Stimulated activated CD8-positive, alpha-beta memory T cell treated with anti-CD3 and anti-CD28 coated beads, Interleukin-4, amount 100 ng/mL, for 4 hours (primary cell): Measurements from ENCODE around the gene ADORA1.

Source experiments
- DNase-seq, 2 donors: peaks; one replicate each; pipeline ENCODE4 v3.0.0-alpha.2; 2020; ENCODE audit warnings: low read depth in 2 of 2, low spot score in 1 of 2

ADORA1 gene

GRCh38 chr1:203140743-203141520 is 13.4 kb downstream of the ADORA1 start:
- DNase-seq, result no peak

GRCh38 chr1:203142124-203142523 is 14.6 kb downstream of the ADORA1 start:
- DNase-seq, result no peak

DNA sequence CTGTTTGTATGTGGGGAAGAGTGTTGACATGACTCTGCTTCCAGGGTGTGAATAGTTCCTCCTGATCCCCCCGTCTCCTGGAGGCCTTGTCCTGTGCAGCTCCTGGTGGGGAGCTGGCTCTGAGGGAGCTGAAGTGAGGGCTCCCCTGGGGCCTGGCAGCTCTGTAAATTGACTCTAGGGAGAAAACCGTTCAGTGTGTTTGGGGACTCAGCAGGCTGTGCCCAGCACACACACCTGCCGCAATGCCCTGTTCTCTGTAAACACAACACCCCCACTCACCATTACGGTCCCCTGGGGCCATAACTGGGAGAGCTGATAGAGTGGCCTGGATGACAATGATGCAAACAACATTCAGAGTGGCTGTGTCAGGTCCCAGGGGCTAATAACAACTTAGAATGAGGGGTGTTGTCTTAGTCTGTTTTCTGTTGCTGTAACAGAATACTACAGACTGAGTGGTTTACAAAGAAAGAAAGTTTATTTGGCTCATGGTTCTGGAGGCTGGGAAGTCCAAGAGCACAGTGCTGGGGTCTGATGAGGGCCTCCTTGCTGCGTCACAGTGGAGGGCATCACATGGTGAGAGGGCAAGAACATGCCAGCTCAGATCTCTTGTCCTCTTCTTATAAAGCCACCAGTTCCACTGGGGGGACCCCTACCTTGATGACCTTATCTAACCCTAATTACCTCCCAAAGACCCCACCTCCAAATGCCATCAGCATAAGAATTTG is 15.3 kb downstream of the ADORA1 start:
- DNase-seq, result no peak

- DNase-seq, result no peak
Observed at GRCh38 chr1:203143641-203144040, 16.1 kb downstream of the ADORA1 start.

- no peak for DNase-seq
Observed at GRCh38 chr1:203144661-203145060, 17.1 kb downstream of the ADORA1 start.

DNA sequence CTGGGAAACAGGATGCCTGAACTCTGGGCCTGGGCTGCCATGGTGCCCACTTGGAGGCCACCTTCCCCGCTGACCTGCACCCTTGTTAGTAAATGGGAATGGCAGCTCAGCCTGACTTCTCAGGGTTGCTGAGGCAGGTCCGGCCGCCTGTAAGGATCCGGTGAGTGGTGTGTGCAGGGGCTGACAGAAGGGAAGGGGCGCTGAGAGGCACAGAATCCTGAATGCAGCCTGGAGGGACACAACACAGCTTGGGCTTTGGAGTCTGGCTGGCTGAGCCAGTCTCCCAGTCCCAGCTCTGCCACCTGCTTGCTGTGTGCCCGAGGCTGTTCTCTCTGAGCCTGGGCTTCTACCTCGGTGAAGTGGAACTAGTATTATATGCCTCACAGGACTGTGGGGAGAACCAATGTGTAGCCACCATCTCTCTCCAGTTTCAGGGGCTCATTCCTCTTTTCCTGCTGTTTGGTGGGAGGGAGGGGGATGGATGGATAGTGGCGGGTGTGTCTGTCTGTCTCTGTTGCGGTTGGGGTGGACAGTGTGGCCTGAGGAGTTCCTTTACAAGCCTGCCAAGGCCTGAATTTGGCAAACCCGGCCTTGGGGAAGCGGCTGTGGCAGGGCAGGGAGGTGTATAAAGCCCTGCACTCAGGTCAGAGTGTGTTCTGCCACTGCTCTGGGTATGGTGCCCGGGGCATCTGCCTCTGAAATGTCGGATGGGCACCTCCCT is 18.0 kb downstream of the ADORA1 start:
- DNase-seq, result no peak

- DNase-seq, result no peak
Observed at GRCh38 chr1:203146042-203146369, 18.5 kb downstream of the ADORA1 start.

DNA sequence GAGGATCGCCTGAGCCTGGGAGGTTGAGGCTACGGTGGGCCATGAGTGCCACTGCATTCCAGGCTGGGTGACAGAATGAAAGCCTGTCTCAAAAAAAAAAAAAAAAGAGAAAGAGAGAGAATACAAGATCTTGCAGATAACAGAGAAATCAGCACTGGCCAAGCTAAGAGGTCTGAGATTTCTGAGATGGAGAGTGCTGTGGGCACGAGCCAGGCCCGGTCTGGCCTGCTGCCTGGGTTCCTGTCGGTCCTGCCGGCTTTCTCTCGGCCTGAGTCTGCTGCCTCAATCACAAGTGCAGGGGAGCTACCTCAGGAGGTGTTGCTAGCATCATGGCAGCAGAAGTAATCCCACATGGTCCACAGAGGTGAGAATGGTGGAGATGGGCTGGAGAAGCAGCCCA is 19.0 kb downstream of the ADORA1 start:
- DNase-seq, result no peak

GRCh38 chr1:203147376-203147775 is 19.9 kb downstream of the ADORA1 start:
- DNase-seq, result no peak

DNA sequence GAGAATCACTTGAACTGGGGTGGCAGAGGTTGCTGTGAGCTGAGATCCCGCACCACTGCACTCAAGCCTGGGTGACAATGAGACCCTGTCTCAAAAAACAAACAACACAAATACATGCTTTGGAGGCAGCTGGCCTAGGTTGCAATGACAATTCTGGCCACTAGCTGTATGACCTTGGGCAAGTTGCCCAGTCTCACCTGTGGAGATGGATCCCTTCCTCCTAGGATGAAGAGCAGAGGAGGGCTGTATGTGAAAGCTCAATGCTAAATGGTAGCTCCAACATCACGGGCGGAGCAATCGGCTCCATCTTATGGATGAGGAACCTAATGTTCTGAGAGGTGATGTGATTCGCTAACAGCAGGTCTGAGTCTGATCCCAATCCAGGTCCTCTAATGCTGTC is 20.6 kb downstream of the ADORA1 start:
- no peak for DNase-seq

- no peak for DNase-seq
Observed at GRCh38 chr1:203148579-203148978, 21.1 kb downstream of the ADORA1 start.

DNA sequence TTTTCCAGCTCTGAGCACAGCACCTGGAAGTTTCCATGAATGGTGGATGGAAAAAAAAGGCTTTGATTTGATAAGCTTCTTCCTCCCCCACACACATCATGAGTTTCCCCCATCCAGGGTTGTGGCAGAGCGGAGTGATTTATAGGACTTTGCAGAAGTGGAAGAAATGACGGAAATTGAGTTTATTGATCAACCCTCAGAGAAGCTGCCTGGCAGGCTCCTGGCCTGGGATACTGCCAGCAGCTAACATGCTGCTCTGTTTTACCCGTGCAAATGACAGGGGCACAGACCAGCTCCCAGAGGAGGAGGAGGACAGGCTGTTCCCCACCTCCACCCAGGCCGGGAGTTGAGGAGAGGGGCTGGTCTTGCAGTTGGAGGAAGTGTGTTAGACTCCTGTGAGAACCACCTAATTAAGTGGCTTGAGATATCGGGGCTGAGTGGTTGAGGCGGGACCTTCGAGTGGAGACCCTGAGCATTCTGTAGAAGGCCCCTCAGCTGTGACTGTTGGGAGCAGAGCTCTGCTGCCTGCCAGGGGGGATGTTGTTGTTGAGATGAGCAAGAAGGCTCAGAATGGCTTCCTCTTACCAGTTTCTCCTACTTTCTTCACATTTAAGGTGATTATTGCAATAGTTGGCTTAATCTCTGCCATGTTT is 21.8 kb downstream of the ADORA1 start:
- DNase-seq, result no peak

DNA sequence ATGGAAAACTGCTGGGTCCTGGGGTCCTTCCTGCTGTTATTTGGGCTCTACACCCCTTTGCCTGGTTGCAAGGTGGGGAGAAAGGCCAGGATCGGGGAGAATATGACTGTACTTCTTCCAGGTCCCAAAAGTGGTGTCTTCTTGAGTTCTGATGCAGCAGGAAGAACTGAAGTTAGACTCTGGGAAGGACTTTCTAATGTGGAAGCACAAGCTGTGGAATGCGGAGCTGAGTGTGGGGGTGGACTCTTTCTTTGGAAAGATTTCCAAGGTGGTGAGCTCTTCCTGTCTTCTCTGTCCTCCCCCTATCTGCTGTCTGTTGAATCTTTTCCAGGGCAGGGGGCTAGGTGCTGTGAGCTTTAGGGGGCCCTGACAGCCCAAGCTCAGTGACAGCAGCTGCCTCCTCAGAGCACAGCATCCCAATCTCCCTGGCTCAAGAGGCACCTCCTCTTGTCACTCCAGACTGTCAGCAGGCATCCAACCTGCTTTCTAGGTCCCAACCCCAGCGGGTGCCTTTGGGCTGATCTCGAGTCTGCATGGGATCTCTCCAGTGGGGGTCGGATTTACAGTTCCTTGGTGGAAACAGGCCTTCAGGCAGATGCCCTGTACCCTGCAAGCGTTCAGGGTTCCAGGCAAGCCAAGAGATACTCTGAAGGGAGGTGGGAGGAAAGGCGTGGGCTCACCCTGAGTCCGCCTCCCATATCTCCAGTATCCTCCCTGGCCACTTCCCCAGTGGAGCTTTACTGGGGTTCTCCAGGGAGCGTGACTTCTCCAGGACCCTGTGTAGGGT is 23.2 kb downstream of the ADORA1 start:
- DNase-seq, result no peak

DNA sequence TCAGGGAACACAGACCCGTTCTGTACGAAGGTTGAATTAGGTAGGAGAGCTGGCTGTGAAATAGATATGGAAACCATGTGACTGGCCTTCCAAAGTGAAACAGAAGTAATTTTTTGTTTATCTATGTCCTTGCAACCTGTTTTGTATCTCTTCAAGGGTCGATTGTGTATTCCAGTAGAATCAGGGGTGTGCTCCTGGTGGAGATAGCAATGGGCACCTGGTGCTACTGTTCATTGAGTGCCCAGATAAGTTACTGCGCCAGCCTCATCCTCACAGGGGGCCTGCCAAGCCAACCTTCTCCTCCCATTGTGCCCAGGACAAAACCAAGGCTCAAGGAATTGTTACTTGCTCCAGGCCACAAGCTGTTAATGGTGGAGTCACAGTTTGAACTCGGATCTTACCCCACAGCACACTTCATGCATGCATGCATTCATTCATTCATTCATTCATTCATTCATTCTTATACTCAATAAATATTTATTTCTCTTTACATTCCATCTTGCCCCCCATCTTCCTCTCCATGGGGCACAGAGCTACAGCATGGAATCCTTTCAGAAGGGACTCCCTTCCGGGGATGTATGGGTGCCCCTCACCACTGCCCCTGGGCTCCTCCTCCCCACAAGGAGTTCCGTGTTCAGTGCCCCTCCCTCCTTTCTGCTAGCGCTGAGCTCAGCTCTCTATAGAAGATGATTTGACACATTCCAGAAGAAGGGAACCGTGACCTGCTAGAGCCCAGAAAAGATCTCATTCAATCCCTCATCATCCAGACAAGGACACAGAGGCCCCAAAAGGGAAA is 24.0 kb downstream of the ADORA1 start:
- no peak for DNase-seq

DNA sequence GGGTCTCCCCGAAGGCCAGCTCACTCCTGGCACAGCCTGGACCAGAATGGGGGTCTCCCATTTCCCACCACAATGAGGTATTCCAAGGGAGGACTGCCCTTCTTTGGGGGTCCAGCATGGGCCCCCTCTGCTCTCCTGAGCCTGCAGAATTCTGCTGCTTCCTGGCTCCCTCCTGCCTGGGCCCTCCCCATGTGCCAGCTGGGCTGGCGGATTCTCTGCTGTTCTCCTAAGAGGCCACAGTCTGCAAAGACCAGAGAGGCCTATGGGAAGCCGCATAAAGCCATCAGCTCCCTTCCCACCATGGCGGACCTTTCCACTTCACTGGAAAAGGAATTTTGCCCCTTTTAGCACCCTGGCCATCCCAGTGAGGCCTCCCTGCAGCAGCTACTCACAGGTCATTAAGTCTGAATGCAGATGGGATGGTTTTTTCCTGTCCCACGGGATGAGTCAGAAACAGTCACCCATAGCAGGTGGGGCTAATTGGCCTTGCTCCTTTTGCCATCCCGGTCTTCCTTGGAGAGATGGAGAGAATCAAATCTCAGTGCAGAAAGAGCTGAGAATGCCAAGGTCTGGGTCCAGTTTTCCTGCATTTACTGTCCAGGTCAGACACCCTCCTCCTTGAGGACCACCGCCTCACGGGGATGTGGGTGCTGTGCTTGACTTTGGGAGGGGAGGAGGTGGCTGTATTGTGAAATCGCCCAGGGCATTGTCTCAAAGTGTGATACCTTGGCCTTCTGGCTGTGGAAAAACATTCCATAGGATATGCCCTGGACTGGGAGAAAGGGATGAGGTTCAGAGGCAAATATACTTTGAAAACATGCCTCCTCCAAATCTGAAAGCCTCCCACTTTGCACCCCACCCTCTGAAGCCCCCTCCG is 24.9 kb downstream of the ADORA1 start:
- no peak for DNase-seq

DNA sequence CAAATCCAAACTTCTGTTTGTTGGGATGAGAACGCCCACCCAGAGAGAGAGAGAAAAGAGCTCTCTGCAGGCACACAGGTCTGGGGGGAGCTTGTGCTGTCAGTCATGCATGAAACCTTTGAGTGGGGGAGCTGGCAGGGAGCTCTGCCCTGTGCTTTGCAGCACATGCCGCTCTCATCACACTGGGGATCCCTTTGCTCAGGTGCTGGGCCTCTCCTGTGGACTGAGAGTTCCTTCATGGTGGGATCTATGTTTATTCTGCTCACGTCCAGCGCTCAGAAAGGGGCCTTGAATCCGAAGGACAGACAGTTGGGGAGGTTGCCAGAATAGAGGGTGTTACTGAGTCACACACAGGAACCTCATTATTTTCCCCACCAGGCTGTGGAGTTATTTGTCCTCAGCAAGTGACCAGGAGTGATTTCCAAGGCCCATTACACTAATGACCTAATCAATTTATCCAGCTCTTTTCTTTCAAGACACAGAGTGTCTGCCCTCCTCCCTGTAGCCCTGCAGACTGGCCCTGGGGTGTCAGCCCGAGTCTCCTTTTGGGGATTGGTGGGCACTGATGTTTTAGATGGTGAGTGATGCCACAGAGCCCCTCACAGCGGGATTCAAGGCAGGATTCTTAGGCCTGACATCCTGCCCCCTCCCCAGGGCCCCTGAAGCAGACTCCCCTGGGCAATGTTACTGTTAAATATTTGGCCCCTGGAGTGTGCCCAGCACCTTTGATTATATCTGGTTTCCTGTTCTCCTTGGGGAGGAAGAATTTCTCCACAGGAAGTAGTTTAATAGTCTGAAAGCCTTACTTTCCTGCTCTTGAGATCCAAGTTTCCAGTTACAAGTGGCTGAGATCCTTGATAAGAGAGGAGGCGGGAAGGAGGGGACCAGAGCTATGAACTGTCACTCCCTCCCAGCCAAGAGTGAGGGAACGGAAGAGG is 25.8 kb downstream of the ADORA1 start:
- DNase-seq, result no peak

DNA sequence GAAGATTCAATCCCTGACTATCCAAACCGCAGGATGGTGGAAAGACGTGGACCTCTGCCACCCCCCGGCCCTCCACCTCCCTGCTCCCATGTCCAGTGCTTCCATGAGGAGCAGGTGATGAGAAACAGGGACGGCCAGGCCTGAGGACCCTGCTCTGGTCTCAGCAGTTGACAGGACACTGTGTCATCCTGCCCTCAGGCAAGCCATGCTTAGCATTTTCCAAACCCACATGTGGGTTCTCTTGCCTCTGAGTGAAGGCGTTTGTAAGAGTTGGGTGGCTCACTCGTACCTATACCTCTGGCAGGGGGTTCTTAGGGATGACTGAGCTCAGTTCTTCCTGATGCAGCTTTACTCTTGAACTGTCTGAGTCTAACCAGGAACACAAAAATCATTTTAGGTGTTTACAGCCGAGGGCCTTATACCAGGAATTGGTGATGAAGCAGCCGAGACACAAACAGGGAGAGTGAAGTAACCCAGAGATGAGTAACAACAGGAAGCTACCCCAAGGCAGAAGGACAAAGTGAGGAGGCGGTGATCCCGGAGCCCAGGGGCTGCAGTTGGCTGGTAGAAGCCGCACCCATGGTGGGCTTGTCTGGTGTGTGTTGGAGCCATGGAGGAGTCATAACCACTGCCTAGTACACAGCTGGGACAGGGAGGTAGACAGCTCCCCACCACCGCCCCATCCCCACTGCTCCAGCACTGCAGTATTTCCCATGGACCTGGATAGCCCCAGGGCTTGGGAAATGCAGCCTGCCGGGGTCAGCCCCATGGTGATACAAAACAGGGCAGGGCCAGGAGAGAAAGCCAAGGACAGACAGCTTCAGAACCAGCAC is 26.7 kb downstream of the ADORA1 start:
- no peak for DNase-seq
